GM18499 (cell line): ENCODE measurements around the gene TMEM191B.
"Not testable (repeated sequence)": the region's sequence is repeated elsewhere in the genome, so short reads cannot be mapped to it uniquely, and the experiment has no call there.

ENCODE experiments used
- ATAC-seq: cut with Tn5 transposase; IDR thresholded peaks from one replicate; pipeline ENCODE4 v1.9.1; 2021; ENCODE audit warnings: moderate number of reproducible peaks; ENCODE audit not compliant: insufficient read depth, unreplicated experiment

TMEM191B gene

DNA sequence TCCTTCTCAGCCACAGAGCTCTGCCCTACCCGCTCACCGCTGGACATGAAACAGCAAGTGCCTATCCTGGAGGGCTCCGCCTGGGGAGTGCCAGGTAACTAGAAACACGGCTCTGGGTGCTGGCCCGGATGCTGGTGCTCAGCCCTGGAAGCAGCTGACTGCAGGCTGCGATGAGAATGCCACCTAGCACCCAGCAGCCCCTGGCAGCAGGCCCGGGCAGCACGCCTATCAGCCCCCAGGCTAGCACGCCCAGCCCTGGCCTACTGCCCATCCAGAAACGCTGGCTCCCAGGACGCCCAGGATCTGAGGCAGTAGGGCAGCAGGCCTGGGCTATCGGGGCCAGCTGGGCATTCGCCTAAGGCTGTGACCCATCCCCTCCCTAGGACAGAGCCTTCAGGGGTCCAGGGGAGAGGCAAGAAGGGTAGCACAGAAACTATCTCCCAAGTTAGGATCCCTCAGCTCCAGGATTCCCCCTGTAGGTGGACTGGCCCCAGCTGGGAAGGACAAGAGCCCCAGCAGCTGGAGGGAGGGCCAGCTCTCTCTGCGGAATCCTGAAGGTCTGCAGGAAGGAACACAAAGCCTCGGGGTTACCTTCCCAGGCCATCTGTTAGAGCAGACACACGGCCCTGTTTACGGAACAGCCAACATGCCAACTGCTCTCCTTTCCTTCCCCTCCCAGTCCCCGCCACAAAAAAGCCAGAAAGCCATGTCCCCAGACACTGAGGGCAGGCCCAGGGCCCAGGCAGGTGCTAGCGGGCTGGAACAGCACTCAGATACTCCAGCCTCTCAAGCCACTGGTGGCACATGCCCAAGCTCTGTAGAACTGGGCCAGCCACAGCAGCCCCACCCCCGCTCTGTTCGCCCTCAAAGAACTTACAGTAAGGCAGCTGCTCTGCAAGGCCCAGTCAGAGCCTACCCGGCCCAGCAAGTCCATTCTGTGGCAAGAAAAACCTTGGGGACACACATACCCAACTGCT, 27.0 kb downstream of the TMEM191B start:
- ATAC-seq: not testable (repeated sequence)

DNA sequence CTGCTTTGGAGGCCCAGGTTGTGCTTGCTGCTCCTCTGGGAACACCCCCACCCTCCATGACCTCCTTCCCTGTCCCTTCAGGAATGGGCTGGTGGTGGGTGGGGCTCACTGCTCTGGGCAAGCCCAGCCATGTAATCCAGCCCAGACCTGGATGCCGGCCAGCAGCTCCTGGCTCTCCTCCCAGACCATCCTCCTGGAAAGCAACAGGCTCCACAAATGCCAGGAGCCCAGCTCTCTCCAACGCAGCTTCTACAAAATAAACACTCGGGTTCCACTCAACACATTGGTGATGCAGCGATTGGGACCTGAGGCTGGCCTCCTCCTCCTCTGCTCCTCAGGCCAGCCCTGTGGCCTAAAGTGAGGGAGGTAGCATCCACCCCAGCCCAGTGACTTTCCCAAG, 30.9 kb downstream of the TMEM191B start:
- ATAC-seq: not testable (repeated sequence)

DNA sequence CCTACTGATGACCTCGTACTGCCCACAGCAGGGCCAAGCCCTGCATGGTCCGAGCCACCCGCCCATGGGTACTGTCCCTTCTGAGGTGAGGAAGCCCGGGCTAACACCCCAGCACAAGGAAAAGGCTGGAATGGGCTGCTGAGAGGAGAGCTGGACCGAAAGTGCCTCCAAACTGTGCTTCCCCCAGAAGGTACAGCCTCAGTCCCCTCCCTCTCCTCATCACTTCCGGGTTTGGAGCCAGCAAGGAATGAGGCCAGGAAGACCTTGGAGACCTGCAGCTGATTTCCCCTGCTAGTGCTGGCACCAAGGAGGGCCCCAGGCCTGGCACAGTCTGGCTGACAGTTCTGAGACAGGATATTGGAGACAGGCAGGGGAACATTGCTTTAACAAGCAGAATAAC, 31.3 kb downstream of the TMEM191B start:
- not testable (repeated sequence) for ATAC-seq

GRCh38 chr22:18560099-18560974, 32.7 kb downstream of the TMEM191B start:
- ATAC-seq: not testable (repeated sequence)

GRCh38 chr22:18570509-18571246, 43.1 kb downstream of the TMEM191B start:
- ATAC-seq: not testable (repeated sequence)

GRCh38 chr22:18573483-18574164, 46.0 kb downstream of the TMEM191B start:
- ATAC-seq: not testable (repeated sequence)

DNA sequence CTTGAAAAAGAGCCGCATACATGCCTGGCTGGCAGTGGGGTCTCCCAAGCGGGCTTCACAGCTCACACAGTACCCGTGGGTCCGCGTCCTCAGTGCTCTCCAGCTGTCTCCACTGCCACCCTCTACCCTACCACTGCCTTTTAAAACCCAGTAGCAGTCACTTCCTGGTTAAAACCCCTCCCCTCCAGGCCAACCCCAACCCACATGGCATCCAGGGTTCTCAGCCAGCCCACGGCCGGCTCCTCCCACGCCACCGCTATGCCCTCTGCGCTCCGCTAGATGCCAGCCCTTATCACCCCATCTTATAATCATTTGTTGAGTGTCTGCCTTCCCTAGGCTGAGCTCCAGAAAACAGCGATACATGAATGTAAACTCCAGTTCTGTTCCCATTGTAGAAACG, 47.0 kb downstream of the TMEM191B start:
- ATAC-seq: not testable (repeated sequence)

DNA sequence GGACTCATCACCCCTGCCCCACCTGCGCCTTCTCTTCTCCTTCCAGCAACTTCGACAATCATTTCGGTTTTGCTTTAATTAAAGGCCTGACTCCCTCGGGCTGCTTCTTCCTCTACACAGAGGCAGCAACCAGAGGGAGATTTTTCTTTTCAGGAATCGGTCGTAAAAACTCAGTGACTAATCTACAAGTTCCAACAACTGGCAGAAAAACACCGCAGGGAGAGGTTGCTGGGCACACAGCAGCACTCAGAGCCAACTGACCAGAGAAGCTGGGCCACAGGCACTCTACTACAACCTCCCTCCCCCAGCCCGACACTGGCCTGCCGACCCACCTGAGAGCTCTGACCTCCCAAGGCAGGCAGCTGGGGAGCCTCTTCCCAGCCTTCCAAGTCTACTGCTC, 48.1 kb downstream of the TMEM191B start:
- not testable (repeated sequence) for ATAC-seq

DNA sequence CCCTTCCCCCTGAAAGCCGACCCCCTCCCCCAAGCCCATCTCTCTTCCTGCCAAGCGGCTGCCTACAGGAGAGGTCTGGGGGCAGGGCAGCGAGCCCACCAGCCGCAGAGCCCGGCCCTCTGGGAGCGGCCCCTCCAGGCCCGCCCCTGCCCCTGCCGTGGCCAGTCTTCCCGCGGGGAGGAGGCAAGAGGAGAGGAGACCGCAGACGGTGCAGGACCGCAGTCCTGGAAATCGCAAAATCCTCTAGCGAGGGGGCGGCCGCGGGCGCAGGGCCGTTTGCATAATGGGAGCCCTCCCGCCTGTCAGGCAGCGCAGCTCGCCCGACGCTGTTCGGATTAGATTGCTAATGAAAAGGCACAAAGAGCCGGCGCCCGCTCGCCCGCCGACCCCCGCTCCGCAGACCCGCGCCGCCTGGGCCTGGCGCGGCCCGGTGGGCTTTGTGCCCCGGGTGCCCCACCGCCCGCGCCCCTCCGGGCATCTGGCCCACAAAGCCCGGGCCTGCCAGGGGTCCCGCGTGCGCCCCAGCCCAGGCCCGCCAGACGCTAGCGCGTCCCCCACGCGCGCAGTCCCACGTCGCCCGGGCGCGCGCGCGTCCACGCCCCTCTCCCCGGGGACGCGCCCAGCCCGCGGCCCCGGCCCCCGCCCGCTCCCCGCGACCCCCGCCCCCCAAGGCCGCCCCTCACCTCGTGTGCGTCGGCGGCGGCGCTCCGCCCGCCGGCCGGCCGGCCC, 49.7 kb downstream of the TMEM191B start:
- ATAC-seq: not testable (repeated sequence)

DNA sequence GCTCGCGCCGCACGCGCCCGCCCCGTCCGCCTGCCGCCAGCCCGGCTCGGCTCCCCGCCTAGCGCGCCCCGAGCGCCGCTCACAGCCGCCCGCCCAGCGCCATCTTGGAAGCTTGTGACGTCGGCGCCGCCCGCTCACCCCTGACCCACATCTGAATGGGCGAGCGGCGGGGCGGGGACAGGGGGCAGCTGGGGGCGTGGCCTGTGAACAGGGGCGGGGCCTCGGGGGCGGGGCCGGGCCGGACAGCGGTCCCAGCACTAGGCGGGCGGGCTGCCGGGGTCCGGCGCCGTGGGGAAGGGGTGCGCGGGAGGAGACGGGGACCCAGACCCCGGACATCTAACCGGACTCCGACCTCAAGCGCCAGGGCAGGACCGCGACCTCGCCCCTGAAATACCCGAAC, 50.2 kb downstream of the TMEM191B start:
- ATAC-seq: not testable (repeated sequence)
